Loucy (cell line): ENCODE data around the gene ZNF282.

ENCODE experiments used
- EZH2phosphoT487 ChIP-seq: fragments of 200-600 bp; IDR thresholded peaks from 2 replicates; pipeline ENCODE4 v1.6.1; 2018; ENCODE audit warnings: antibody characterized with exemption, mild to moderate bottlenecking, moderate library complexity, borderline replicate concordance
- TF ChIP-seq, protein P1 (sequence below): fragments of 200-600 bp; sonication (generic); conservative IDR thresholded peaks from 2 replicates; pipeline ENCODE4 v1.5.1; 2014; ENCODE audit warnings: mild to moderate bottlenecking, antibody characterized with exemption, low read length

DNA sequence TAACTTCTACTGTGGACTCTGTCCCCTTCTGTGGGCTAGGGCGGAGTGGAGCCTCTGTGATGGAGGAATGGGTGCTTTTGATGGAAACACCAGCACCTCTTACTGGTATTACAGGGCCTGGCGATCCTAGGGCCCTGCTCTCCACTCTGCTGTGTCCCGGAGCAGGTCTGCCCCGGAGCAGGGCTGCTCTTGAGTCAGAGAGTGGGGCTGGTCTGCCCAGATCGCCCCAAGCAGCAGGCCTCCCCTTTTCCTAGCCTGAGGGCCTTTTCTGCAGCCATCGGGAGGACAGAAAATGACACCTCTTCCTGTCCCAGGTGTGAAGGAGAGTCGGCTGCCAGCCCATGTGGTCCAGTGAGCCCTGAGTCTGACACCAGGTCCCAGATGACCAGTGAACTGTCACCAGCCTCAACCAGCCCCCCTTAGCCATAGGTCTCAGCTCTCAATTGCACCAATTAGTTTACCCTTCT is 1.4 kb downstream of the ZNF282 start:
- TF ChIP-seq, protein P1, sequence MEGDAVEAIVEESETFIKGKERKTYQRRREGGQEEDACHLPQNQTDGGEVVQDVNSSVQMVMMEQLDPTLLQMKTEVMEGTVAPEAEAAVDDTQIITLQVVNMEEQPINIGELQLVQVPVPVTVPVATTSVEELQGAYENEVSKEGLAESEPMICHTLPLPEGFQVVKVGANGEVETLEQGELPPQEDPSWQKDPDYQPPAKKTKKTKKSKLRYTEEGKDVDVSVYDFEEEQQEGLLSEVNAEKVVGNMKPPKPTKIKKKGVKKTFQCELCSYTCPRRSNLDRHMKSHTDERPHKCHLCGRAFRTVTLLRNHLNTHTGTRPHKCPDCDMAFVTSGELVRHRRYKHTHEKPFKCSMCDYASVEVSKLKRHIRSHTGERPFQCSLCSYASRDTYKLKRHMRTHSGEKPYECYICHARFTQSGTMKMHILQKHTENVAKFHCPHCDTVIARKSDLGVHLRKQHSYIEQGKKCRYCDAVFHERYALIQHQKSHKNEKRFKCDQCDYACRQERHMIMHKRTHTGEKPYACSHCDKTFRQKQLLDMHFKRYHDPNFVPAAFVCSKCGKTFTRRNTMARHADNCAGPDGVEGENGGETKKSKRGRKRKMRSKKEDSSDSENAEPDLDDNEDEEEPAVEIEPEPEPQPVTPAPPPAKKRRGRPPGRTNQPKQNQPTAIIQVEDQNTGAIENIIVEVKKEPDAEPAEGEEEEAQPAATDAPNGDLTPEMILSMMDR = no peak
- no peak for TF ChIP-seq EZH2phosphoT487
